HG02970 (cell line): ENCODE data around the gene GOSR2.

Experiments used
- ATAC-seq: cut with Tn5 transposase; IDR thresholded peaks from one replicate; pipeline ENCODE4 v1.9.1; 2021; ENCODE audit warnings: mild to moderate bottlenecking, moderate library complexity, moderate number of reproducible peaks; ENCODE audit not compliant: unreplicated experiment, low FRiP score

GOSR2 gene

GRCh38 chr17:46922804-46923635 is at the start of gene GOSR2:
GOSR2 (plus strand) TSS chr17:46923160; CDS start chr17:46923193, 33 bp downstream.
- ATAC-seq = peak; percentile 74

DNA sequence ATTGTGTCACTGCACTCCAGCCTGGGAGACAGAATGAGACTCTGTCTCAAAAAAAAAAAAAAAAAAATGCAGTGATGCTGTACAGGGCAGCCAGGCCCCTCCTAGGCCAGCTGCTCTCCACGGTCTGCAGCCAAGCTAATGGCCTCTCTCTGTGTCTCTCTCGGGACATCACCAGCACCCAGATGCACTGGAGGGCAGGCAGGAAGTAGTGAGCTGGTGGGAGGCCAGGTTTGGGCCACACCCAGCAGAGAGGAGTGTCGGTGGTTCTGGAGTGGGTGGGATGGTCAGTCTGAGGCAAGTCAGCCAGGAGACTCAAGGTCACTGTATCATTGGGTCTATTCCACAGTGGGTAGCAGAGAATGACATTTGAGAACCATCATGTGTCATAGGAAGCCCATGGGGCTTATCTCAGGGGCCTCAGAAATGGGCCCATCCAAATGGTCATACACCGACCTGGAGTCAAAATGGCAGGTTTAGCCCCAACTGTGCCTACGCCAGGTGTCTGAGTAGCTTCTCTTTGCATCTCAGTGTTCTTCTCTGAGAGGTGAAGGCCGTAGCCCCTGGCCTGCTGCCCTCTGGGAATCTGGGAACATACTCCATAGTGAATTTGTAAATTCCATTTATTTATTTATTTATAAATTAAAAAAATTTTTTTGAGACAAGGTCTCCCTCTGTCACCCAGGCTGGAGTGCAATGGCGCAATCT is 48.9 kb upstream of the GOSR2 start:
- no peak for ATAC-seq

- no peak for ATAC-seq
Measured at GRCh38 chr17:46874906-46875305, 48.1 kb upstream of the GOSR2 start.

DNA sequence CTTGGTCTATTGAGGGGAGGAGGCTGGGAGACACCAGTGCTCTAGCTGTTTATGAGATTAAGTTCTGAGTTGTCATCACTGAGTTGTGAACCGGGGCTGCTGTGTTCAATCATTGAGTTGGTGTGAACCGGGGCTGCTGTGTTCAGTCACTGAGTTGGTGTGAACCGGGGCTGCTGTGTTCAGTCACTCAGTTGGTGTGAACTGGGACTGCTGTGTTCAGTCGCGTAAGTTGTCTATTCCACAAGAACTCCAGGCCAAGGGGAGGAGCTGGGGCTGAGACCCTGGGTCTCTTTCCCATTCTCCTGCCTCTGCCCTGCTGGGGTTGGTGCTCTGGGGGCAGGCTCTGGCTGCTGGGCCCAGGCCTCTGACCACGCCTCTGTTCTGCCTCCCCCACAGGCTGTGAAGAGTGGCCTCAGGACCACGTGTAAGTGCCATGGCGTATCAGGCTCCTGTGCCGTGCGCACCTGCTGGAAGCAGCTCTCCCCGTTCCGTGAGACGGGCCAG is 47.1 kb upstream of the GOSR2 start:
- no peak for ATAC-seq

GRCh38 chr17:46876353-46876887 is 46.5 kb upstream of the GOSR2 start:
- no peak for ATAC-seq

GRCh38 chr17:46876926-46877325 is 46.0 kb upstream of the GOSR2 start:
- ATAC-seq = no peak

- ATAC-seq = no peak
Measured at GRCh38 chr17:46877466-46877865, 45.5 kb upstream of the GOSR2 start.

DNA sequence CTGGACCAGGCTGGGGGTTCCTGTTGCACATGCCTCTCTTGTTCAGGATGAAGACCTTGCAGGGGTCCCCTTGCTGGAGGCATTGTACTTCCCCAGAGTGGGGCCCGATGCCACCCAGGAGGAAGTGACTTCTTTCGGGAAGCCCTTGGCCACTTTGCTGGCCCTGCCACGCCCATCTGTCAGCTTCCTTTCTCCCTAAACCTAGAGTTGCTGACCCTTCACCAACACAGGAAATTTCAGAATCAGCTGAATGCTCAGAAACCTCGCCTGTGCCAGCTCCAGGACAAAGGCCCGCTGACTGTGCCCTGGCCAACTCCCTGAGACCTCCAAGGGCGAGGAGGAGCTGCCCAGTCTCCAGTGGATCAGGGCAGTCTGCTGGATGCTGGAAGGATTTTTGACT is 44.9 kb upstream of the GOSR2 start:
- no peak for ATAC-seq

GRCh38 chr17:46879101-46879500 is 43.9 kb upstream of the GOSR2 start:
- ATAC-seq = no peak

DNA sequence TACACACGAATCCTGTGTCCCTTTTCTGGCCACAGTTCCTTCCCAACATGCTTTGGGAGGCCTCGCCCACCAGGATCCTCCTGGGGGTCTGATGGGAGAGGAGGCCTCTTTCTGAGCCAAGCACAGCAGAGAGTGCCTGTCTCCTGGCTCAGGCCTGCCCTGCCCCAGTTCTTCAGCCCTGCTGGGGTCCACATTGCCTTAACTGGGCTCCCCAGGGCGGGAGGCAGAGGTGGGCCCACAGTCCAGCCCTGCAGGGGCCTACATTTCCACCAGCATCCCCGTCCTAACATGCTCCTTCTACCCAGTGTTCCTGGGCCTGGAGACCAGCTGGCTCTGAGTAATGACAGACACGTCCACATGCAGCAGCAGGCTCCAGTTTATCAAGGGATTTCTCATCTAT is 41.9 kb upstream of the GOSR2 start:
- ATAC-seq = no peak

DNA sequence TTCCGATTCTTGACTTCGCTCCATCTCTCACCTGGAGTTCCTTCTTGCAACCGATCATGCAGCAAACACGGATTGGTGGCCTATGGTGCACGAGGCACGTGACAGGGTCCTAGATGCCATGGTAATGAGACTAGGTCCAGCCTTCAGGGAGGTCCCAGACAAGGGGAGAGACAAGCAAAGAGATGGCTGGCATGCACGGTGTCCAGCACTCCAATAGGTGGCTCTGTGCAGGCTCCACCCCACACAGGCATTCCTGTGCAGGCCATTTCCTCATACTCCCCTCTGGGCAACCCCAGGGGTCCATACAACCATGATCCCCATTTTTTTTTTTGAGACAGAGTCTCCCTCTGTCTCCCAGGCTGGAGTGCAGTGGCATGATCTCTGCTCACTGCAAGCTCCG is 40.3 kb upstream of the GOSR2 start:
- no peak for ATAC-seq

DNA sequence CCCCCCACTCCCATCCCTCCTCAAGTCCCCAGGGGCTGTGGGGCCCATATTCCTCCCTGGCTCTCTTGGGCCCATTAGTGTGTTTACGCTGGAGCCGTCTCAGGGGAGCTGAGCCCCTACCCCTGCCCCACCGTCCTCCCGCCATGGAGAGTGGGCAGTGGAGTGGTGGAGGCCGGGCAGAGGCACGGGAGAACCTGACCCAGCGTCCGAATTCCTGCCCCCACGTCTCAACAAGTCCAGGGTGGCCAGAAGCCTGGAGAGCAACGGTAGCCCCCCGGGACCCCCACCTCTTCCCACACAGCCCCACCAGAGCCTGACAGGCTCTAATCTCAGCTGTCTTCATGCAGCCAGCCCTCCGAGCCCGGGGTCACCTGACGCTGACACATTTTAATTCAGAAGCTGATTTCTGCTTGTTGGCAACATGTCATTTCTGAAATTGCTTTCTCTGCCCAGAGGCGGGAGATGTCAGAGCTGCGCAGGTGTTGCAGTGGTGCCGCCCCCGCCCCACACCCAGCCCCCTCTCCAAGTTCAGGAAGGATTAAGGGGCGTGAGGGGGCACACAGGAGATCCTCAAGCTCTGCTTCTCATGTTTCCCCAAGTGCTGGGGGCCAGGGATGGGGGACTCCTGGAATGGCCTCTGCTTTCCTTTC is 39.0 kb upstream of the GOSR2 start:
- no peak for ATAC-seq

- no peak for ATAC-seq
Measured at GRCh38 chr17:46884552-46884951, 38.4 kb upstream of the GOSR2 start.

GRCh38 chr17:46885415-46886309 is 37.3 kb upstream of the GOSR2 start:
- ATAC-seq = no peak

DNA sequence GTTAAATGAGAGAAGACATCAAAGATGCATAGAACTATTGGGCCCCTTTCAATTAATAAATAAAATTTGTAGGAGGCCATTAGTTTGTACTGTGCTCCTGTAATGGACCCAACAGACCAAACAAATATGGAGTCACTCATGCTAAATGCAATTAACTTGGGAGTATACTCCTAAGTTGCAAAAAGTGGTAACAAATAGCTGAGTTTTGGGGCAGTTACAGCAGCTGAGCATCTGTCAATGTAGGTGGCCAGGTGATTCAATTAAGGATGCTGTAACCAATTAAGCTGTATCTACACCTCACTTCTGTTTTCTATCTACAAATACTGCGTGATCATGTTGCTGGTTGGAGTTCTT is 36.7 kb upstream of the GOSR2 start:
- ATAC-seq = no peak

GRCh38 chr17:46887717-46888116 is 35.2 kb upstream of the GOSR2 start:
- no peak for ATAC-seq

DNA sequence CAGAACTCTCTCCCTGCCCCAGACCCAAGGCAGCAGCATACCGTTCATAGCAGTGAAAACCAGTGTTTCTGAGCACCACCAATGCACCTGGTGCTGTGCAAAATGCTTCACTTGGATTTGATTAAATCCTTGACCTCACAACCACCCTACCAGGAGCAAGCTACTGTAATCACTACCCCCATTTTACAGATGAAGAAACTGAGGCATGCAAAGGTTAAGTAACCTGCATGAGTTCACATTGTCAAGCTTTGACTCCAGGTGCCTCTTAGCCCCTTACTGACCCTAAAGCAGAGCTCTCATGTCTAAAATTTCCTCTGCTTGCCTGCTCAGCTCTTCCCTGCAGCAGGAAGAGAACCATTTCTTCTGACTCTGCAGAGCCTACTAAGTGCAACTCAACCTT is 34.2 kb upstream of the GOSR2 start:
- ATAC-seq = no peak

DNA sequence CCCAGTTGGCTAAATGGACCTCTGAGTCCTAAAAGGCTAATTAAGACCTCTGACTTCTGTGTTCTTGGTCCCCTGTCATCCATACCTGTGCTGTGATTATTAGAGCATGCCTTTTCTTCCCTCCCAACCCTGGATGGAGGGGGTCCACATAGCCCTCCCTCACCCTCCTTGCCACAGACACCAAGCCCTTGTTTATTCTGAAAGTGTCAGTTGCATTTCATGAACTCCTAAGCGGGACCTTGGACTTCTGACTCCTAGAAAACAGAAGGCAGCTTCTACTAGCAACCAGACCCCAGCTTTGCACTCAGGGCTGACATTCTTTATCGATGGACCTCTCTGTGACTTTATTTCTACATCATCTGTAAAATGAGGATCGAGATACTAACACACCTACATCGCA is 33.4 kb upstream of the GOSR2 start:
- no peak for ATAC-seq

GRCh38 chr17:46889992-46890564 is 32.9 kb upstream of the GOSR2 start:
- no peak for ATAC-seq

GRCh38 chr17:46890638-46891037 is 32.3 kb upstream of the GOSR2 start:
- ATAC-seq = no peak
